Kidney capillary endothelial cell (primary cell): ENCODE results near the gene ACTA1.
"Not testable (repeated sequence)": the region's sequence is repeated elsewhere in the genome, so short reads cannot be mapped to it uniquely, and the experiment has no call there.

Experiments used
- DNase-seq: peaks from one replicate; pipeline ENCODE4 v3.0.0-alpha.2; 2018; ENCODE audit warnings: low spot score

Gene ACTA1

DNA sequence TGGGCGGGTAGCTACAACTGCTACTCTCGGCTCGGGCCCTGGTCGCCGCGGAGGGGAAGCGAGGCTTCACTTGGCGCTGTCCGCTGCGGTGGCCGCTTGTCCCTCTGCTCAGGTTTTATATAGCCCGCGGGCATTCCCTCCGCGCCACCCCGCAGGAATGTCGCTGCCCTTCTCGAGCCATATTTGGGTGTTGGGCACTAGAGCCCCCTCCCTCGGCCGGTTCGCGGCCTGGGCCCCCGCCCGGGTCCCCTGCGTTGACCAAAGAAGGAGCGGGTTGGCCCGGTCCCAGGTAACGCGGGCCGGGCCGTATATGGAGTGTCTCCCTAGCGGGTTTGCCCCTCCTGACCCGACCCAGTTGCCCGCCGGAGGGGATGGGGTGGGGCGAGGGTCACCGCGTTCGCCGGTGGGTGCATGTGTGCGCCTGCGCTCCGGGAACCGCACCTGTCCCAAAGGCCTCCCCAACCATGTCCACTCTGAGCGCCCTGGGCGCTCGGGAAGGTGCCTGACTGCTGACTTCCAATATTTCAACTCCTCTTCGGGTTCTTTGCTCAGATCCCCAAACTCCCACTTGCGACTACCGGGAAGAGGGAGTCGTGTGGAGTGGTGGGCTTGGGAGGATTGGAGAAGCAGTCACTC, at the start of gene ACTA1:
TSS of gene ACTA1 (minus strand) at position 90 of the 636 bp plus-strand sequence. CDS start 979 bp downstream, outside the sequence.
- DNase-seq, result no peak

DNA sequence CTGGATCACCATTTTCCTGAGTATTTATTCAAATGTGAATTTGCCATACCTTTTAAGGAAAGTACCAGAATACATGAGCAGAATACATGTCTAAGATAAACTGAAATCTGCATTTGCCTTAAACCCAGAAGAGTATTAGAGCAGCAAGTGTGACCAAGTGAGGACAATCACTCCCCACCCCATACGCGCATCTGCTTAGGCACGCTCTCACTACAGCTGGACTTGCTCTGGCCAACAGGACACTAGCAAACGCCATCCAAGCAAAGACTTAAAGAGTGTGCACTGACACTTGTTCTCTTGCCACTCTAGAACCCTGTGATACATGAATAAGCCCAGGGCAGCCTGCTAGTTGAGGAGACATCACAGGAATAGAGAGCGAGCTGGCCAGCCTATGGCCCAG, 48.6 kb upstream of the ACTA1 start:
- no peak for DNase-seq

DNA sequence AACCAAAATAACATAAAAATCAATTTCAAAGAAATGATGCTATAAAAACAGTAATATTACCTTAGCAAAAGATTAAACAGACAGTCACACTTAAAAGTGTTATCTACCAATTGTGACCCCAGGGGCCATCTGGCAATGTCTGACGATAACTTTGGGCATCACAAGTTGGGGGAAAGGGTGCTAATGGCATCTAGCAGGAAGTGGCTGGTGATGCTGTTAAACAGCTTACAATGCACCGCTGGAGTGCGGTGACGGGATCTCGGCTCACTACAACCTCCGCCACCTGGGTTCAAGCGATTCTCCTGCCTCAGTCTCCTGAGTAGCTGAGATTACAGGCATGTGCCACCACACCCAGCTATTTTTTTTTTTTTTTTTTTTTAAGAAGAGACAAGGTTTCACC, 46.6 kb upstream of the ACTA1 start:
- DNase-seq, result no peak

DNA sequence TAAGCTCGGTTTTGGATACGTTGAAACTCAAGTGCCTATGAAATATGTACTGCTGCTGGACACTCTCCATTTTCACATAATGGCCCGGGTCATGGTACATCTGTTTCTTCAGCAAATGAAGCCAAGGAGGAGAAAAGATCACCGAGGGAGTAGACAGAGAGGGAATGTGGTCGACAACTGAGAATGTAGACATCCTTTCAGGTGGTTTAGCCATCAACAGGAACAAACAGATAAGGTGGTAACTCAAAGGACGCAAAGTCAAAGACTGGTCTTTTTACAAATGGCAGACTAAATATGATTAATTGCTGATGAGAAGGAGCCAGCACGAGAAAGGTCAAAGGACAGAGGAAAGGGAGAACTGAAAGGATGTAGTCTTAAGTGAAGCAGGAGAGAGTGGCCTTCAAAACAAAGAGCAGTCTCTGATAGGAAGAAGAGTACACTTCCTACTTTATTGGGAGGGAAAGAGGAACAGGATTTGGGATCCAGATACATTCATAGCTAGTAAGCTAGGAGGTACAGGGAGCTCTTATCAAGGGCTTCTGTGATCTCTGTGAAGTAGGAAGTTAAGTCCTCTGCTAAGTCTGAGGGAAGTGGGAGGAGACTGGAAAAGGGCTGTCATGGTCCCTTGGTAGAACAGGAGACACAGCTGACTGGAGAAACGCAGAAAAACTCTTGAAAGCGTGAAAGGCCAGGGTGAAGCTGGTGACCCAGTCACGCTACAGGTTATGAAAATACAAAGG, 45.9 kb upstream of the ACTA1 start:
- DNase-seq, result no peak

DNA sequence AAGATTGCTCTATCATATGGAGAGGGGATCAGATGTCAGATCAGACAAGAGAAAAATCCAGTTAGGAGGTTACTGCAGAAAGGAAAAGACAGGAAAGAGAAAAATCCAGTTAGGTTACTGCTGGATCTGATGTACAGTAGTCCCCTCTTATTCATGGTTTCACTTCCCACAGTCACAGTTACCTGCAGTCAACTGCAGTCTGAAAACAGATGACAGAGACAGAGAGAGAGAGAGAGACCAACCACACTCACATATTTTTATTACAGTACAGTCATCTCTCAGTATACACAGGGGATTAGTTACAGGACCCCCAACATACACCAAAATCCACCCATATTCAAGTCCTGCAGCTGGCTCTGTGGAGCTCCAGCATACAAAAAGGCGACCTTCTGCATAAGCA, 45.0 kb upstream of the ACTA1 start:
- no peak for DNase-seq

DNA sequence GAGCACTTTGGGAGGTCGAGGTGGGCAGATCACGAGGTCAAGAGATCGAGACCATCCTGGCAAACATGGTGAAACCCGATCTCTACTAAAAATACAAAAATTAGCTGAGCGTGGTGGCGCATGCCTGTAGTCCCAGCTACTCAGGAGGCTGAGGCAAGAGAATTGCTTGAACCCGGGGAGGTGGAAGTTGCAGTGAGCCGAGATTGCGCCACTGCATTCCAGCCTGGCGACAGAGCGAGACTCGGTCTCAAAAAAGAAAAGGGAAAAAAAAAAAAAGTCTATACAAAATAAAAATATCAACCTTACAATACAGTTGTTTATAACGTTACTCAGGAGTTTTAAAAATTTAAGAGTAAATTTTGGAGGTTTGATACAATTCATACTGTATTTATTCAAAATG, 42.0 kb upstream of the ACTA1 start:
- DNase-seq, result not testable (repeated sequence)

DNA sequence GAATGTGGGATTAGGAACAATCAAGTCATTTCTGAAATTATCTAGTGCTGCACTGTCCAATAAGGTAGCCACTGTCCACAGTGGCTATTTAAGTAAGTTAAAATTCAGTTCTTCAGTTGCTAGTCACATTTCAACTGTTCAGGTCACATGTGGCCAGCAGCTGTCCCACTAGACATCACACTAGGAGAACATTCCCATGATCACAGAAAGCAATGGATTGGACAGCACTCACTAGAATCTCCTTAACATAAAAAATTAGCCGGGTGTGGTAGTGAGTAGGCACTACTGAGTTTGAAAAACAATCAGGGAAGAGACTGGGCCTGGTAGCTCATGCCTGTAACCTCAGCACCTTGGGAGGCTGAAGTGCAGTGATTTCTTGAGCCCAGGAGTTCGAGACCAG, 40.6 kb upstream of the ACTA1 start:
- DNase-seq, result no peak

DNA sequence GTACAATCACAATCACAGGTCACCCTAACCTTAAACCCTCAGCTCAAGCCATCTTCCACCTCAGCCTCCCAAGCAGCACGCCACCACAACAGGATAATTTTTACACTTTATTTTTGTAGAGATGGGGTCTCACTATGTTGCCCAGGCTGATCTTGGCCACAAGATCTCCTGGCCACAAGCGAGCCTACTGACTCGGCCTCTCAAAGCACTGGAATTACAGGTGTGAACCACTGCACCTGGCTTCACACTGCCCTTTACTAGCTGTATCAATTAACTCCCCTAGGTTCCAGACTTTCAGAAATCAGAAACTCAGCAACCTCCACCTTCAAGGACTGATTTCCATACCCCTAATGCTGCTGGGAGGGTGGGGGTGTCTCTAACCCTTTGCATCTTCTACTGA, 37.3 kb upstream of the ACTA1 start:
- DNase-seq, result no peak

DNA sequence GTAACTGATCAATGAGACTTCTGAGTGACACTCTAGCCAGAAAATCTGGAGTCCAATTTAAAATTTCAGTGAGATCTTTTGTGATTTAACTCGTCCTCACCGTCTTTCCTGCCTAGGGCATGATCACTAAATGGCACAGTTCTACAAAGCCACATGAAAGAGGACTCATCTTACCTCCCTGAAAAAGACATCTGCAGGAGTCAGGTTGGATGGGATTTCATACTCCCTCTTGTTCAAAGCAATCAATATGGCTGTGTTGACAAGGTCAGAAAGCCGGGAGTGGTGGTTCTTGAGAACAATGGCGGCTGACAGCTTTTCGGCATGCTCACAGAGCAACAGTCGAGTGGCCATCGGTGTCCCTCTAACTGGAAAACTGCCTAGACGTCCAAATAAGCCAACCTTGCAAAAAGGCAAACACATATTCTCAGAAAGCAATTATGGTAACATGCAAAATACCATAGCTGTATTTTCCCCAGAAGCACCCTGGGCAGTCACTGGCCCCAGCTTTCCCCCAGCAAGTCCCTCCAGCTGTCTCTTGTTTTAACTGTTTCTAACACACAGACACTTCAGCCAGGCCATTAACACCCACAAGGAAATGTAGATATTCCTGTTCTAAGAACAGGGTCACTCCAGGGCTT, 36.6 kb upstream of the ACTA1 start:
- DNase-seq, result no peak

DNA sequence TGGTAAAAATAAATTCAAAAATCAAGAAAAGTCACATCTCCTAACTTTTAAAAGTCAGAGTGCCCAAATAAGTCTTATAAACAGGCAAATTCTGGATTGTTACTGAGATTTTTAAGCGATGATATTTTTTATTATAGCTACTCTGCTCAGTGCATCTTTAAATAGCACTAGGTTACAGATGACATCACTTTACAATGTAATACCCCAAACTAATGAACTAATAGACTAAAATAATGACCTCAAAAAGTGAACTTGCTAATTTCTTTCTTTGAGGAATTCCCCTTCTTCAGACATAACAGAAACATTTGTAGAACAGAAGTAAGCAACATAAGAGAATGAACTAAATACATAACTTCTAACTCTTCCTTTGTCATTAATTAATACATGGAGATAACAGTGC, 33.0 kb upstream of the ACTA1 start:
- no peak for DNase-seq

DNA sequence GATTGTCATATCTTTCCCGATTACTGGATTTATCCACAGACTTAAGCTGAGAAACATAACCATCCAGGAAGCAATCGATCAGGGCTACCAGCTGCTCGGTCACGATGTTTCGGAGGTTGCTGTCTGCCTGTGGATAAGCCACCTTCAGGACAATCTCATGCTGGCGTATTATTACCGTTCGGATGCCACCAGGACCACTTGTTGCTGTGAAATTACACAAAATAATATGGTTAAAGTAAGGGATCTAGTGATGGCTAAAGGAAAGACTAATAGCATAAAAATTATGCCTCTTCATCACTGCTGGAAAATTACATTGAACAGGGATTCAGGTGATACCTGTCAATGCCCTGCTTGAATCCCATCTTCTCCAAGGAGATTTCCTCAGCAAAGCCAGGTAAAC, 30.8 kb upstream of the ACTA1 start:
- DNase-seq, result no peak

DNA sequence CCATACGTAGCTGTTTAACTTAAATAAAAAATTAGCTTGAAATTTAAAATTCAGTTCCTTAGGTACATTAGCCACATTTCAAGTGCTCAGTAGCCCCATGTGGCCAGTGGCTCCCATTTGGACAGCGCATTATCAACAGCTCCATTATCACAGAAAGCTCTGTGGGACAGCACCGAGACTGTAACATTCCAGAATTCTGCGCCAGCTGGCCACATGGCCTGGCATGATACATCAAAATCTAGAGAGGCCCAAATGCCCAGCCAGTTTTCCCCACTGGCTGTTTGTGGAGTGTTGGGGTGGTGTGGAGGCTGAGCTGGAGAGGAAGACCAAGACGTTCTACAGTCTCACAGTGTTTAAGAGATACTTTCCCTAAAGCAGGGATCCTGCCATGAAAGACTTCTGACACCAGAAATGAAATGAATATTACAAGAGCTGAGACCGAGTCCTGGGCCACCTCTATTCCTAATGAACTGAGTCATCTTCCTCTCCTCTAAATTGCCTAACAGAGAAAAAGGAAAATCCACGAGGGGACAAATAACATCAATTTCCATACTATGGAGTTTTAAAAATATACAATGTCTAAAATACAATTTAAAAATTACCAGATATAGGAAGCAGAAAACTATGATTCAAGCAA, 27.3 kb upstream of the ACTA1 start:
- DNase-seq, result no peak

DNA sequence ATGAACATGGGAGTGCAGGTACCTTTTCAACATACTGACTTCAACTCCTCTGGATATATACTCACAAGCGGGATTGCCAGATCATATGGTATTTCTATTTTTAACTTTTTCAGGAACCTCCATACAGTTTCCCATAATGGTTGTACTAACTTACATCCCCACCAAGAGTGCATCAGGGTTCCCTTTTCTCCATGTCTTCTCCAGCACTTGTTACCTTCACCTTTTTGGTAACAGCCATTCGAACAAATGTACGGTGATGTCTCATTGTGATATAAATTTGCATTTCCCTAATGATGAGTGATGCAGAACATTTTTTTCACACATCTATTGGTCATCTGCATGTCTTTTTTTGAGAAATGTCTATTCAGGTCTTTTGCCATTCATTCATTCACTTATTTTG, 25.9 kb upstream of the ACTA1 start:
- no peak for DNase-seq

DNA sequence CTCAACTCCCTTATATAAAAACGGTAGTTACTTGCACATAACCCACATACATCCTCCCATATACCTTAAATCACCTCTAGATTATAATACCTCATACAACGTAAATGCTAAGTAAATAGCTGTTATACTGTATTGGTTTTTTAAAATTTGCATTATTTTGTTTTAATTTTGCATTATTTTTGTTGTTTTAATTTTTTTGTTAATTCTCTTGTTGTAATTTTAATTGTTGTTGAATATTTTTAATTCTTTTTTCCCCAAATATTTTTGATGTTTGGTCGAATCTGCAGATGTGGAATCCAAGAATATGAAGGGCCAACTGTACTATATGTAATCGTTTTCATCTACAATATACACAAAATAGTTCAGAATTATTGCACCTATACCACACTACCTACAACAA, 23.5 kb upstream of the ACTA1 start:
- no peak for DNase-seq

DNA sequence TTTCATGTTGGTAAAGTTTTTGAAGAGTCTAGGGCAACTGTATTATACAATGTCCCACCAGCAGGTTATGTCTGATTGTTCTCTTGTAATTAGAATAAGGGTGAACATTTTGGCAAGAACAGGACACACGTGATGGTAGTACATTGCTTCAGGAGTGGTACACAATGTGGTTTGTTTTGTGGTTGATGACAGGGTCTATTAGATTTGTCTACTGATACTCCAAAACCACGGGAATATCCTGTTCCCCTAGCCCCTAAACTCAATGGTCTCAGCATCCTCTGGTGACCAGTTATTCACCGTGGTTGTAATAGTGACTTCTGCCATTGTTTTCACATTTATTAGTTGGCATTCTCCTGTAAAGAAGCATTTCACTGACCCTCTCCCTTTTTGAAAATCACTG, 22.1 kb upstream of the ACTA1 start:
- no peak for DNase-seq

DNA sequence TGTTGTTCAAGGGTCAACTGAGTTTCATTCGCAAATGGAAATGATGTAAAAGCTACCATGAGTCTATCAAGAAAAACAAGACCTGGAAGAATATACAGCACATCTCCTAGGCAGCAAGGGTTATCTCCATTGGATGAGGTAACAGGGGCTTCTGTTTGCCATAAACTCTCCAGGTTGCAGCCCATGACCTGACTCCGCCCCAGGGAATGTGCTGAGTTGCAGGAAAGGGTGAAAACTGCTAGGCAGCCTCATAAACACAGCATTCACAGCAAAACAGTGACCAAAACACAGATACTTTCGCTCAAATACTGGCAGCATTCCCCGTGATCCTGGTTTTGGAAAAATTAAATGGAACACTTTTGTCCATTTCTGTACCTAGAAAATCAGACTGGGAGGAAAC, 20.2 kb upstream of the ACTA1 start:
- no peak for DNase-seq

DNA sequence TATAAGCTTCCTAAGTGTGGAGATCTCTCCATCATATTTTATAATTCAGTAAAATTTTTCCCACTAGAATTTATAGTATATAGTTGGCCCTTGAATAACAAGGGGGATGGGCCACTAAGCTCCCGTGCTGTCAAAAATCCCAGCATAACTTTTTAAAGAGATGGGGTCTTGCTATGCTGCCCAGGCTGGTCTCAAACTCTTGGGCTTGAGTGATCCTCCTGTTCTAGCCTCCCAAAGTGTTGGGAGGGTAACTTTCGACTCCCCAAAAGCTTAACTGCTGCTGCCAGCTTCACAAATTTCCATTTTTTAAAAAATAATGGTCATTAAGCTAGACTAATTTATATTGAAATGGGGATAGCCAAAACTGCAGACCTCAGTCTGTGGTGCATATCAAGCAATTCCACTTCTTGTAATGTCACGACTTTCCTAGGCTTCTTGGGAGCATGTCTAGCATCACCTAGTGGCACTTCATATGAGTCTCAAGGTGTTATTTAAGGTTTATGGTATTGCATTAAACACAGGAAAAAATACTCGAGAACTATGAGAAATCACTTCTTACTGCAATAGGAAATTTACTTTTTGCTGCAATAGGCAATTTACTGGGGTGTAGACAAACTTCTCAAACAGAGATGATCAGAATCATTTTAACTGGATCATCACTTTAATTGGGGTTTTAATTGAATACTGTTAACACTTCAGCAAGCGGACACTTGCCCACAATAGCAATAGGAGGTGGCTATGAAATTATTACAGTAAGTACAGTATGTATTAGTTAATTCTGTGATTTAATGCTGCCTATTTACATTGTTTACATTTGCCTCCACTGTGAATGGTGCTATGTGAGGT, 19.3 kb upstream of the ACTA1 start:
- DNase-seq, result no peak

DNA sequence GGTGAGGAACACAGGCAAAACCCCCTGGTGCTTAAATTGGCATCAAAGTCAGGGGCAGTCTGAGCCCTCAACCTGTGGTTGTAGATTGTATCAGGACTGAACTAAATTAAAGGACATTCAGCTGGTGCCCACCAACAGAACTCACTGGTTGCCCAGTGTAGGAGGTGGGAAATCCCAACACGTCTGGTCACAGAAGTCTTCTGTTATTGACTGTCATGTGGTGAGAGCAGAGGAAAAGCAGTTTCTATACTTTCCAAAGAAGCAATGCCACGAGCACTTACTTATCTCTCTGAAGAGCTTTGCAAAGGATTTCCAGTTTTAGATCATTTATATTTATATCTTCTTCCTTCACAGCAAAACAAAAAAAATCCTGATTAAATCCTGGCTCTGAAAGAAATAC, 15.0 kb upstream of the ACTA1 start:
- DNase-seq, result no peak

DNA sequence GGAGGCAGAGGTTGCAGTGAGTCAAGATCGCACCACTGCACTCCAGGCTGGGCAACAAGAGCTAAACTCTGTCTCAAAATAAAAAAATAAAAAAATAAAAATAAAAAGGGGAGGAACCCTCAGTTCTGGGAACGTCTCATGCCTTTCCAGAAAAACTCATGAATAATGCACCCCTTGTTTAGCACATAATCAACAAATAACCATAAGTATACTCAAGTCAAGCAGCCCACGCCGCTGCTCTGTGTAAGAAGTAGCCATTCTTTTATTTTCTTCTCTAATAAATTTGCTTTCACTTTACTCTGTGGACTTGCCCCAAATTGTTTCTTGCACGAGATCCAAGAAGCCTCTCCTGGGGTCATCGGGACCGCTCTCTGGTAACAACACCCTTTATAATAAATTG, 14.5 kb upstream of the ACTA1 start:
- DNase-seq, result no peak

DNA sequence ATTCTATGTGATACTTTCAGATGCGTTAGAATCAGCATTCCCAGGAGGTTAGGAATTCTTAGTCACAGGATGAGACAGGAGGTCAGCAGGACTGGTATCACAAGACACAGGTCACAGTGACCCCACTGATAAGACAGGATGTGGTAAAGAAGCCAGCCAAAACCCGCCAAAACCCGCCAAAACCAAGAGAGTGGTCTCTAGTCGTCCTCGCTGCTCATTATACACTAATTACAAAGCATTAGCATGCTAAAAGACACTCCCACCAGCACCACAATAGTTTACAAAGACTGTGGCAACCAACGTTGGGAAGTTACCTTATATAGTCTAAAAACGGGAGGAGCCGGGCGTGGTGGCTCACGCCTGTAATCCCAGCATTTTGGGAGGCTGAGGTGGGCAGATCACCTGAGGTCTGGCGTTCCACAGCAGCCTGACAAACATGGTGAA, 13.9 kb upstream of the ACTA1 start:
- no peak for DNase-seq

DNA sequence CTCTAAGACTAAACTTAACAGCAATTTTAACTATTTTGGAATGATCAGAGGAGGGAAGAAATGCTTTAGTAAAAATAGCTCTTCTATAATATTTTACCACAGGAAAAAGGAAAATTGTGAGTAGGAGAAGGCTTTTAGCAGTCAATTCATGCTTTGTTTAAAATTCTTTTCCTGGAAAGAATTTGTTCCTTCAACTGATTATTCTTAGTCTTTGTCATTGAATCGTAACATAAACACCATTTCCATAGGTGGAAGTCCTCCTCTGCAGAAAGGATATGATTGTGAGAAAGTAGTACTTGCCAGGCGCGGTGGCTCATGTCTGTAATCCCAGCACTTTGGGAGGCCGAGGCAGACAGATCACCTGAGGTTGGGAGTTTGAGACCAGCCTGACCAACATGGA, 11.9 kb upstream of the ACTA1 start:
- no peak for DNase-seq
